HG03097 (cell line): ENCODE results near the gene PITPNM3.

Source experiments
- ATAC-seq: cut with Tn5 transposase; IDR thresholded peaks from one replicate; pipeline ENCODE4 v1.9.1; 2021; ENCODE audit not compliant: unreplicated experiment, low FRiP score

The PITPNM3 gene

GRCh38 chr17:6530324-6530920 lies 25.9 kb downstream of the PITPNM3 start:
- ATAC-seq = no peak

GRCh38 chr17:6528557-6528956 lies 27.8 kb downstream of the PITPNM3 start:
- no peak for ATAC-seq

- no peak for ATAC-seq
These were observed 29.8 kb downstream of the PITPNM3 start for GRCh38 chr17:6526362-6527152.

GRCh38 chr17:6525731-6526130 lies 30.6 kb downstream of the PITPNM3 start:
- no peak for ATAC-seq

GRCh38 chr17:6525141-6525540 lies 31.2 kb downstream of the PITPNM3 start:
- no peak for ATAC-seq

- no peak for ATAC-seq
These were observed 31.8 kb downstream of the PITPNM3 start for GRCh38 chr17:6524520-6524919.

- ATAC-seq = no peak
These were observed 32.5 kb downstream of the PITPNM3 start for GRCh38 chr17:6523809-6524355.

GRCh38 chr17:6523330-6523729 lies 33.0 kb downstream of the PITPNM3 start:
- no peak for ATAC-seq

- ATAC-seq = no peak
These were observed 34.8 kb downstream of the PITPNM3 start for GRCh38 chr17:6521586-6521985.

GRCh38 chr17:6517062-6517461 lies 39.3 kb downstream of the PITPNM3 start:
- no peak for ATAC-seq

- no peak for ATAC-seq
These were observed 42.0 kb downstream of the PITPNM3 start for GRCh38 chr17:6514371-6514770.

- ATAC-seq = no peak
These were observed 43.8 kb downstream of the PITPNM3 start for GRCh38 chr17:6512552-6512951.

GRCh38 chr17:6510321-6510977 lies 45.9 kb downstream of the PITPNM3 start:
- ATAC-seq = no peak

GRCh38 chr17:6509921-6510320 lies 46.4 kb downstream of the PITPNM3 start:
- no peak for ATAC-seq

GRCh38 chr17:6509031-6509771 lies 47.2 kb downstream of the PITPNM3 start:
- ATAC-seq = no peak

- ATAC-seq = no peak
These were observed 47.8 kb downstream of the PITPNM3 start for GRCh38 chr17:6508519-6509030.

- ATAC-seq = no peak
These were observed 48.3 kb downstream of the PITPNM3 start for GRCh38 chr17:6508016-6508415.

GRCh38 chr17:6507535-6507934 lies 48.8 kb downstream of the PITPNM3 start:
- ATAC-seq = no peak

- ATAC-seq = no peak
These were observed 49.6 kb downstream of the PITPNM3 start for GRCh38 chr17:6506679-6507231.

- no peak for ATAC-seq
These were observed 50.8 kb downstream of the PITPNM3 start for GRCh38 chr17:6505425-6506142.
